Peyer's patch (tissue), 4 donors: ENCODE measurements around the gene ORAI3.

Experiments used
- POLR2A ChIP-seq, 2 donors: fragments of 450-650 bp; IDR thresholded peaks; one replicate each; pipeline ENCODE4 v1.5.1; 2017; ENCODE audit warnings: antibody characterized with exemption in 2 of 2, mild to moderate bottlenecking in 2 of 2, moderate library complexity in 2 of 2
- TF ChIP-seq, protein P1 (sequence below), 6 experiments: fragments of 450-650 bp in 4 of 6; fragments of 200-600 bp in 2 of 6; sonication (generic) in 1 of 6; IDR thresholded peaks; one replicate each; pipeline ENCODE4 v1.5.1; 2017 to 2019; ENCODE audit warnings: antibody characterized with exemption in 6 of 6, mild to moderate bottlenecking in 3 of 6, moderate library complexity in 1 of 6

DNA sequence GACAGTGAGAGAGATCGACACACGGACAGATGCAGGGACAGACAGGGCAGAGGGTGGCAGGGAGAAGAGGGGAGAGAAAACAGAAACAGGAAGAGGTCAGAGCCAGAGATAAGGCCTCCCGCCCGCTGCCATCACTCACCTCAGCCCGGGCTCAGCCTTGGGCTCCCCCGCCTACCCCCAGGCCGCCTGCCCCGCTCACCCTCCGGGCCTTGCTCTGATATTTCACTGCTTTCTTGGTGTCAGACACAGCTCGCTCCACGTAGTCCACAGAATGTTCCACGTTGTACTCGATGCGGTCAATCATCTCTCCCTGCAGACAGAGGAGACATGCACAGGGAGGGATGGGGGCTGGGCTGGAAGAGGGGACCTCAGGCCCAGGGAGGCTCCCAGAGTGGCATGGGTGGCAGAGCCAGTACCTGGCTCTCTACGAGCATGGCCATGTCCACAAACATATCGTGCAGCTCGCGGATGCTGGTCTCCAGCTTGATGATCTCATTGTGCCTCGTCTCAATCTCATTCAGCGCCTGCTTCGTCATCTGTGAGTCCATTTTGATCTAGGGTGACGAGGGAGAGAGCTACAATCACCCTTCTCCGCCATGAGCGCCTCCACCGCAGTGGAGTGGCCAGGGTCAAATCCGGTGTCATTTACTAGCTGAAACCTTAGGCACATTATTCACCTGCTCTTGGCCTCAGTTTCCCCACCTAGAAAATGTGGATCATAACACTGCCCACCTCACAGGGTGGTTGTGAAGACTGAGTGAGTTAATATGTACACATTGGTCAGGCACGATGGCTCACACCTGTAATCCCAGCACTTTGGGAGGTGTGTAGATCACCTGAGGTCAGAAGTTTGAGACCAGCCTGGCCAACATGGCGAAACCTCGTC, 44.3 kb downstream of the ORAI3 start:
- no peak for TF ChIP-seq POLR2A (IDR thresholded peaks at IDR 0.05)
- TF ChIP-seq, protein P1, sequence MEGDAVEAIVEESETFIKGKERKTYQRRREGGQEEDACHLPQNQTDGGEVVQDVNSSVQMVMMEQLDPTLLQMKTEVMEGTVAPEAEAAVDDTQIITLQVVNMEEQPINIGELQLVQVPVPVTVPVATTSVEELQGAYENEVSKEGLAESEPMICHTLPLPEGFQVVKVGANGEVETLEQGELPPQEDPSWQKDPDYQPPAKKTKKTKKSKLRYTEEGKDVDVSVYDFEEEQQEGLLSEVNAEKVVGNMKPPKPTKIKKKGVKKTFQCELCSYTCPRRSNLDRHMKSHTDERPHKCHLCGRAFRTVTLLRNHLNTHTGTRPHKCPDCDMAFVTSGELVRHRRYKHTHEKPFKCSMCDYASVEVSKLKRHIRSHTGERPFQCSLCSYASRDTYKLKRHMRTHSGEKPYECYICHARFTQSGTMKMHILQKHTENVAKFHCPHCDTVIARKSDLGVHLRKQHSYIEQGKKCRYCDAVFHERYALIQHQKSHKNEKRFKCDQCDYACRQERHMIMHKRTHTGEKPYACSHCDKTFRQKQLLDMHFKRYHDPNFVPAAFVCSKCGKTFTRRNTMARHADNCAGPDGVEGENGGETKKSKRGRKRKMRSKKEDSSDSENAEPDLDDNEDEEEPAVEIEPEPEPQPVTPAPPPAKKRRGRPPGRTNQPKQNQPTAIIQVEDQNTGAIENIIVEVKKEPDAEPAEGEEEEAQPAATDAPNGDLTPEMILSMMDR (IDR thresholded peaks at IDR 0.05): no peak
